Measurements from ENCODE around the gene ANKRD17. TPM values are rescaled to one million over a fixed set of nuclear protein-coding genes. Genes with fewer than 3 reads are reported as not detected.

The ANKRD17 gene
- total RNA-seq, 2 donors from 2014 or later = 63.3 to 65.0 TPM

GRCh38 chr4:73069338-73070073 lies 189.1 kb downstream of the ANKRD17 start, which contains the start of gene COX18:
Gene COX18 (minus strand): TSS chr4:73069716. CDS start chr4:73069649, 67 bp downstream.
- WGBS = 1% methylated on average over 59 of the region's 62 CpGs
- intact Hi-C loops (cut with DNase I) = loop anchor here (1.0 kb wide), 1 partner anchor 190 kb away; no protein-coding TSS in a partner anchor
- Histone ChIP-seq H3K27me3 (replicated peaks; ENCODE audit: insufficient read depth) (no peaks in the 10 kb centered on the region), H3K4me1 (replicated peaks) (no peaks in the 10 kb centered on the region), H3K4me3 (peak within 1 kb of the TSS; percentile 85 to 90), H3K36me3 (no peaks in the 10 kb centered on the region), H3K27ac (peak within 1 kb of the TSS; percentile 89 to 91), H3K9me3 (no peaks in the 10 kb centered on the region)
- TF ChIP-seq POLR2A (IDR thresholded peaks at IDR 0.05) (peak; percentile 84), POLR2AphosphoS5 (IDR thresholded peaks at IDR 0.05) (peak; percentile 99), CTCF (IDR thresholded peaks at IDR 0.05) (peak in 2 of 4 experiments; percentile 11 to 35)
- peak; percentile 97 for DNase-seq (ENCODE audit: low spot score)

GRCh38 chr4:73068491-73069337 lies 189.9 kb downstream of the ANKRD17 start:
- intact Hi-C loops (cut with DNase I) = loop anchor here (1.0 kb wide), 1 partner anchor 191 kb away; no protein-coding TSS in a partner anchor
- H3K9me3 ChIP-seq = no peaks in the 10 kb centered on the region
- no peaks in the 10 kb centered on the region for H3K36me3 ChIP-seq
- TF ChIP-seq POLR2AphosphoS5 (IDR thresholded peaks at IDR 0.05) = peak; percentile 17
- no peak for TF ChIP-seq CTCF (IDR thresholded peaks at IDR 0.05)
- peak overlapping the region; percentile 85 to 90 for H3K4me3 ChIP-seq
- DNase-seq (ENCODE audit: low spot score) = no peak
- H3K4me1 ChIP-seq (replicated peaks) = no peaks in the 10 kb centered on the region
- peak overlapping the region; percentile 89 to 91 for H3K27ac ChIP-seq
- under 1% methylated on average over 26 of the region's 27 CpGs for whole genome bisulfite sequencing
- no peaks in the 10 kb centered on the region for H3K27me3 ChIP-seq (replicated peaks; ENCODE audit: insufficient read depth)

GRCh38 chr4:73067971-73068394 lies 190.6 kb downstream of the ANKRD17 start:
- Histone ChIP-seq H3K27me3 (replicated peaks; ENCODE audit: insufficient read depth) (no peaks in the 10 kb centered on the region), H3K27ac (peak overlapping the region; percentile 89 to 91), H3K4me1 (replicated peaks) (no peaks in the 10 kb centered on the region), H3K9me3 (no peaks in the 10 kb centered on the region), H3K36me3 (no peaks in the 10 kb centered on the region), H3K4me3 (peak overlapping the region; percentile 85 to 90)
- intact Hi-C loops (cut with DNase I) = no loop called here
- DNase-seq (ENCODE audit: low spot score) = no peak
- no peak for TF ChIP-seq POLR2AphosphoS5 (IDR thresholded peaks at IDR 0.05)
- 29% methylated on average over 4 of the region's 4 CpGs for WGBS

GRCh38 chr4:73066928-73067327 lies 191.7 kb downstream of the ANKRD17 start:
- H3K4me1 ChIP-seq (replicated peaks) = no peaks in the 10 kb centered on the region
- TF ChIP-seq POLR2A (IDR thresholded peaks at IDR 0.05) (no peak), POLR2AphosphoS5 (IDR thresholded peaks at IDR 0.05) (no peak), CTCF (IDR thresholded peaks at IDR 0.05) (no peak)
- no peak overlapping the region for H3K27ac ChIP-seq
- no peaks in the 10 kb centered on the region for H3K36me3 ChIP-seq
- H3K9me3 ChIP-seq = no peaks in the 10 kb centered on the region
- H3K4me3 ChIP-seq = no peak overlapping the region
- DNase-seq (ENCODE audit: low spot score) = no peak
- no peaks in the 10 kb centered on the region for H3K27me3 ChIP-seq (replicated peaks; ENCODE audit: insufficient read depth)
- intact Hi-C loops (cut with DNase I) = no loop called here
- WGBS = 94% methylated on average over 2 of the region's 2 CpGs

- H3K4me3 ChIP-seq = no peak overlapping the region
- WGBS = 92% methylated on average over 3 of the region's 3 CpGs
- H3K27ac ChIP-seq = no peak overlapping the region
- no peaks in the 10 kb centered on the region for H3K27me3 ChIP-seq (replicated peaks; ENCODE audit: insufficient read depth)
- H3K36me3 ChIP-seq = no peaks in the 10 kb centered on the region
- no peaks in the 10 kb centered on the region for H3K4me1 ChIP-seq (replicated peaks)
- no peaks in the 10 kb centered on the region for H3K9me3 ChIP-seq
- TF ChIP-seq POLR2AphosphoS5 (IDR thresholded peaks at IDR 0.05) = no peak
- TF ChIP-seq POLR2A (IDR thresholded peaks at IDR 0.05) = no peak
- DNase-seq (ENCODE audit: low spot score) = no peak
- intact Hi-C loops (cut with DNase I) = no loop called here
Measured at GRCh38 chr4:73066445-73066844, 192.2 kb downstream of the ANKRD17 start.

All from prostate gland (tissue), 2 donors.